Rectal smooth muscle tissue (tissue), 1 donor: Measurements from ENCODE around the gene TEX51.

Experiments
- H3K27ac ChIP-seq: one replicate; pipeline ENCODE4 v1.7.0; 2013; ENCODE audit warnings: low read depth, low read length, inconsistent platforms
- H3K27me3 ChIP-seq: one replicate; pipeline ENCODE4 v1.7.0; 2013; ENCODE audit warnings: low read length; ENCODE audit not compliant: control insufficient read depth, insufficient read depth
- H3K36me3 ChIP-seq: one replicate; pipeline ENCODE4 v1.7.0; 2013; ENCODE audit warnings: low read length; ENCODE audit not compliant: control insufficient read depth, insufficient read depth
- H3K4me1 ChIP-seq: one replicate; pipeline ENCODE4 v1.7.0; 2013; ENCODE audit warnings: low read length; ENCODE audit not compliant: control insufficient read depth, insufficient read depth
- H3K4me3 ChIP-seq: one replicate; pipeline ENCODE4 v1.7.0; 2013; ENCODE audit warnings: low read length
- H3K9ac ChIP-seq: one replicate; pipeline ENCODE4 v1.7.0; 2013; ENCODE audit warnings: low read length

TEX51 gene

DNA sequence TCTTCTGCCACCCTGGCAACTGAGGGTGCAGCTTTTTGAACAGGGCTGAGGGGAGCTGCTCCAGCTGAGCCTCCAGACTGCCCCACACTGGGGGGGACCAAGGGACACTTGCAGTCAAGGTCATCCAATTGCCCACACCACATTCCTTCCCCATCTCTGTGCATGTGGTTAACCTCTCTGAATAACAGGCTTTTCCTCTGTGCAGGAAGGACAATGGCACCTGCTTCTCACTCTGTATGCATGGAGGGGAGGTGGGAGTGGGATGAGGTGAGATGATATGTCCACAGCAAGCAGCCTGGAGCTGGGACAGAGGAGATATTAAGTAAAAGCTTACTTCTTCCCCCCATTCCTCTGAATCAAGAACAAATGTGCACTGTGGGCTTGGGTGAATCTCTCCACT is 39.1 kb upstream of the TEX51 start:
- H3K27me3 ChIP-seq: no peaks in the 10 kb centered on the region
- no peak overlapping the region for H3K27ac ChIP-seq
- no peaks in the 10 kb centered on the region for H3K4me1 ChIP-seq
- H3K4me3 ChIP-seq: no peak overlapping the region
- no peaks in the 10 kb centered on the region for H3K36me3 ChIP-seq
- no peak overlapping the region for H3K9ac ChIP-seq

DNA sequence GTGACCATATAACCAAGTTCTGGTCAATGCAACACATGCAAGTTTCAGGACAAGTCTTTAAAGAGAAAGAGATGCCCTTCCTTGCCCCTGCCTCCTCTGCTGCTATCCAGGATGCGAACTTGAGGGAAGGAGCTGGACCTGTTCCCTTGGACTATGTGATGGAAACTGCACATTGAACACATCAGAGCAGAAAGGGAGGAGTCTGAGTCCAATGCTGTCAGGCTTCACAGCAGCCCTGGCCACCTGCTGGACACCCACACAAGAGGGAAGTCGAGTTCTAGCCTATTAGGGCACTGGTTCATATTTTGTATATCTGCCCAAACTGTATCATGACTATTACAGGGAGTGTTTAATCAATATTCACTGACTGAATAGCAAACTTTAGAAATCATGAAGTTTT is 38.3 kb upstream of the TEX51 start:
- no peak overlapping the region for H3K27ac ChIP-seq
- no peaks in the 10 kb centered on the region for H3K36me3 ChIP-seq
- H3K27me3 ChIP-seq: no peaks in the 10 kb centered on the region
- H3K4me3 ChIP-seq: no peak overlapping the region
- no peak overlapping the region for H3K9ac ChIP-seq
- H3K4me1 ChIP-seq: no peaks in the 10 kb centered on the region

DNA sequence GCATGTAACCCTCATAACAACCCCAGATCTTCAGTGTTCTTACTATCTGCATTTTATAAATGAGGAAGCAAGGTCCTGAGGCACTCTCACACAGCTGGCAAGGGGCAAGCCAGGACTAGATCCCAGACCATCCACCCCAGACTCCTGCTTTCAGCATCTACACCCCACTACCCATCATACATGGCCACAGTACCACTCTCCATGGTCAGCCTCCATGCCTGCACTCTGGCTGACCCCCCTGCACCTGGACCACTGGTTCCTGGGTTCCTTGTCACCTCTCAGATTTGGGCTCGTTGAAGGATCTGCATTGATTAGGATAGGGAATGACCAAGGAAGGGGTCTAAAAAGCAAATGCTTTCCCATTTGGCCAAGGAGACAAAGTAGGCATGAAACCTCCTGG is 36.0 kb upstream of the TEX51 start:
- no peaks in the 10 kb centered on the region for H3K4me1 ChIP-seq
- H3K9ac ChIP-seq: no peak overlapping the region
- no peaks in the 10 kb centered on the region for H3K27me3 ChIP-seq
- H3K36me3 ChIP-seq: no peaks in the 10 kb centered on the region
- H3K27ac ChIP-seq: no peak overlapping the region
- no peak overlapping the region for H3K4me3 ChIP-seq

DNA sequence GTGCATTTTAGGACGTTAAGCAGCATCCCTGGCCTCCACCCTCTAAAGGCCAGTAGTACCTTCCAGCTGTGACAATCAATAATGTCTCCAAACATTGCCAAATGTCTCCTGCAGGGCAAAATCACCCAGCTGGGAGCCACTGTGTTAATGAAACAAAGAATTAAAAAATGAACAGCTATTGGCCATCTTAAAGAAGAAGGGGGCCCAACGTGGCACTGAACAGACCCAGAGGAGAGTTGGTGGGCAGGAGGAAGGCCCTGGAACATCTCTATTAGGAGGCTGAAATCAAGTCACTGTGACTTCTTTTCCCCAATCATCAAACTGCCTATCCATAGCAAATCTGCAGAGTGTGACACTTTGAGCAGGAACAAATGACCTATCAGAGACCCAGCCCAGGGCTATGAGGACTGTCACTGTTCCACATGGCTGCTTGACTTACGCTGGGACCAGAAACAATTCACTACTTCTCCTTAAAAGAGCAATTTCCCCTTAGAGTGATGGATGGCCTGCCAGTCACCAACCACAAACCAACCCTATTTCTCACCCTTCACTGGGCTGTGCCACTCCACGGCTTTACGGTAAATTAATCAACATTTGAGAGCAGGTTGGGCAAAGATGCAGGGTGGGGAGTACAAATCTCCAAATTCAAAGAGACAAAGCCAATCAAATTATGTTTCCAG is 35.2 kb upstream of the TEX51 start:
- no peak overlapping the region for H3K27ac ChIP-seq

DNA sequence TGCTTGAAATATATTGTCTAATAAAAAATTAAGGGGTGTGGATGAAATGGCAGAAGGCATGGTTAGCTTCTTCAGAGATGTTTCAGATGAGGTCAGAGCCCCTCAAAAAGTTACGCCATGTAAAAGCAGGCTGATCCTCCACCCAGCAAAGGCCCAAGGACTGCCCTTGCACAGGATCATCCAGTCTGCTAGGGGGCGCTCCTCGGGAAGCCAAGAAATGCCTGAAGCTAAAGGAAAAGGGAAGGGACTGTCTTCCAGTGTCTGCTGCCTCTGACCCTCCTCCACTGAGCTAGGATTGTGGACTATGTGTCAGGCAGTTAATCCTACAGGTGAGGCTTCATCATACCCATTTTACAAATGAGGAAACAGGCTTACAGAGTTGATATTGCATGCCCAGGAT is 33.8 kb upstream of the TEX51 start:
- Histone ChIP-seq H3K4me3 (no peak overlapping the region), H3K9ac (no peak overlapping the region), H3K36me3 (no peaks in the 10 kb centered on the region), H3K27ac (no peak overlapping the region), H3K4me1 (no peaks in the 10 kb centered on the region), H3K27me3 (no peaks in the 10 kb centered on the region)

More for the DNA sequence above, 35.2 kb upstream of the TEX51 start:
- no peaks in the 10 kb centered on the region for H3K36me3 ChIP-seq
- no peaks in the 10 kb centered on the region for H3K27me3 ChIP-seq
- H3K4me1 ChIP-seq: no peaks in the 10 kb centered on the region
- no peak overlapping the region for H3K9ac ChIP-seq
- H3K4me3 ChIP-seq: no peak overlapping the region

DNA sequence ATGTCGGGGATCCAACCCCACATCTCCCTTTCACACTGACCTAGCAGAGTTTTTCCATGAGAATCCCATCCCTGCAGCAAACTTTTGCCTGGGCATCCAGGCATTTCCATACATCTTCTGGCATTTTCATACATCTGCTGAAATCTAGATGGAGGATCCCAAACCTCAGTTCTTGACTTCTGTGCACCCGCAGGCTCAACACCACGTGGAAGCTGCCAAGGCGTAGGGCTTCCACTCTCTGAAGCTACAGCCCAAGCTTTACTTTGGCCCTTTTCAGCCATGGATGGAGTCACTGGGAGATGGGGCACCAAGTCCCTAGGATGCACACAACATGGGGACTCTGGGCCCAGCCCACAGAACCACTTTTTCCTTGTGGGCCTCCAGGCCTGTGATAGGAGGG is 32.2 kb upstream of the TEX51 start:
- no peaks in the 10 kb centered on the region for H3K36me3 ChIP-seq
- H3K27ac ChIP-seq: no peak overlapping the region
- H3K9ac ChIP-seq: no peak overlapping the region
- H3K27me3 ChIP-seq: no peaks in the 10 kb centered on the region
- H3K4me1 ChIP-seq: no peaks in the 10 kb centered on the region
- no peak overlapping the region for H3K4me3 ChIP-seq

DNA sequence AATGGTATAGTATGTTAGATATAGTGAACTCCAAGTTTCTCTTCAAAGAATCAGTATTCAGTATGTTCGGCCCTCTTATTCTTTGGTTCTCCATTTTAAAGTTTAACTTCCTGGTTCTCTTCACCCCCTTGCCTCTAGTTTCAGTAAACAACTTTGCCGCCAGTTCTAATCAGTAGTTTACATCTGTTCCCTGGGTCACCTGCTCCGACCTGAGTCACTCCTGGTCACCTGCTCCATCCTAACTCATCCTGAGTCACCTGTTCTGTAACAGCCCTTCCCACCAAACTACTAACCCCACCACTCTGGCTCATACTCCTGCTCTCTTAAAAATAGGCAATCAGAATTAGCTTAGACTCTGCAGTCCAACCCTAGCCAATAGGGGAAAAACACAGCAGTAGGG is 23.7 kb upstream of the TEX51 start:
- Histone ChIP-seq H3K4me1 (no peaks in the 10 kb centered on the region), H3K36me3 (no peaks in the 10 kb centered on the region), H3K27ac (no peak overlapping the region), H3K9ac (no peak overlapping the region), H3K27me3 (no peaks in the 10 kb centered on the region), H3K4me3 (no peak overlapping the region)

DNA sequence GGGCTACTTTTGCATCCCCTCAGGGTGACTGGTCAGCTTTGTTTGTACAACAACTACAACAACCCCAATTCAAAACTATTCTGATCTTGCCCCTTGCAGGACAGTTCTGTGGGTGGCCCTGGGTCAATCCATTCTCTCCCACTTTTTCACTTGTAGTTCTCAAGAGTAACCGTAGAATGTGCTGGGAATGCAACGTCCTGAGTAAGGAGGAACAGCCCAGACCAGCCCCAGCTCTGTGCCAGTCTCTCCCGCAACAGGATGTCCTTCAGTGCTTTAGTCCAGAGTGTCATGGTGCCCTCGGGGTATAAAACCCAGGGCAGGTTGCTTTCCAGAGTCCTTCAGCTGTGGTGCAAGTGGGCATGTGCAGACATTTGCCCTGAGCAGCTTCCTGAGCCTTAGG is 22.1 kb upstream of the TEX51 start:
- Histone ChIP-seq H3K27ac (no peak overlapping the region), H3K36me3 (no peaks in the 10 kb centered on the region), H3K4me3 (no peak overlapping the region), H3K9ac (no peak overlapping the region), H3K4me1 (no peaks in the 10 kb centered on the region), H3K27me3 (no peaks in the 10 kb centered on the region)

DNA sequence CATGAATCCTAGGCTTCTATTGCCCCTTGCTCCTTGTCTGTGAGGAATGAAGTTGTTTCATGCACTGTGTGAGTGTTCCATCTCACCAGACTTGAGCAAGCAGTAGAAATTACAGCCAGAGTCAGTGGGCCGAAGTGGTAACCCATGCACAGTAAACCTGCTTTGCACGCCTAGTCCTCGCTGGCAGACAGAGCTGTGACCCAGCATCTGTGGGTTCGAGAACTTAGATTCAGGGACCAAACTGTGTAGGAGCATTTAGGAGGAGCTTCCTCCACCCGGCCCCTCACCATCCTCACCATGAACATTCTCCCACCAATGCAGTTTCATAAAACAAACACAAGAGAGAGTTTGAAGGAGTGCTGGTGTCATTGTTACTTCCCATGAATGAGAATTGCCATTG is 21.6 kb upstream of the TEX51 start:
- H3K27ac ChIP-seq: no peak overlapping the region
- H3K27me3 ChIP-seq: no peaks in the 10 kb centered on the region
- no peaks in the 10 kb centered on the region for H3K4me1 ChIP-seq
- H3K36me3 ChIP-seq: no peaks in the 10 kb centered on the region
- H3K4me3 ChIP-seq: no peak overlapping the region
- no peak overlapping the region for H3K9ac ChIP-seq

DNA sequence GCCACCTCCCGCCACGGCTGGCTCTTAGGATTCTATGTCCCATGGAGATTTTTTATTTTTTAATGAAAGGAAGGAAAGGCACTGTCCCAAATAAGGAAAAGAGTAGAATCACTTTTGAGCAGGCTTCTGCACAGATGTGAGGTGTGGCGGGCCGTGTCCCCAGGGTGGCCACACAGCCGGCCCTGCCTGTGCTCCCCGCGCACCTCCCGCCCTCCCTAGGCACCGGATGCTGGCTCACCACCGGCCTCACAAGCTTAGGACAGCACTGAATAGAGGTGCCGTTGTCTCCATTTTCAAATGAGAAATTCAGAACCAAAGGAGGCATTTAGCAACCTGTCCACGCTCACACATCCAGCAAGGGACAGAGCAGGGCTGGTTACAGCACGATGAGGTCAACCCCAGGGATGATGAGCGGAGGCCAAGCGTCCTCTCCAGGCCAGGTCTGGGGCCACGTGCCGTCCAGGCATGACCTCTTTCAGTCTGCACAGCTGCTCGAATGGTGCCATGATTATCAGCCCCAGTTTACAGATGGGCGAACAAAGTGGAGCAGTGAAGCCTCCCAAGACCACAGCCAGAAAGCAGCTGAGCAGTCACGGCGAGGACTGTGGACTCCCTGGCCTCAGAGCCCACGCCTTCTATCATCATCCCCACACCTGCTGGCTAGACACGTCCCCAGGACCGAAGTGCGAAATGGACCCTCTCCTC is 20.7 kb upstream of the TEX51 start:
- Histone ChIP-seq H3K4me3 (no peak overlapping the region), H3K9ac (no peak overlapping the region), H3K36me3 (no peaks in the 10 kb centered on the region), H3K27ac (no peak overlapping the region), H3K4me1 (no peaks in the 10 kb centered on the region), H3K27me3 (no peaks in the 10 kb centered on the region)

DNA sequence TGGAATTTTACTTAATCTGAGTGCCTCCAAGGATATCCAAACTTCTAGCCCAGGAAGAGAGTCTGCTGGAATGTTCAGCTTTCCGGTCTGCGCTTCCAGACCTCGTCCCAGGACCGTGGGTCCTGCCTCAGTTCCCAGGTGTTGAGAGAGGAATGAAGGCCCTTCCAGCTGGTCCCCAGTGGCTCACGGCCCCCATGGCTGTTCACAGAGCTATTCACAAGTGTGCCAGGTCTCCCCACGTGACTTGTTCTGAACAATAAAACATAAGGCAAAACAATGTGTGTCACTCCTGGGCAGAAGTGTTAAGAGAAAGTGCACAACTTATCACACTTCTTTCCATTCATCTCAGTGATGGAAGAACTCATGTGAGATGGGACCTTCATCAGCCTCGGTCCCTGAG is 20.1 kb upstream of the TEX51 start:
- Histone ChIP-seq H3K27me3 (no peaks in the 10 kb centered on the region), H3K27ac (no peak overlapping the region), H3K4me3 (no peak overlapping the region)

DNA sequence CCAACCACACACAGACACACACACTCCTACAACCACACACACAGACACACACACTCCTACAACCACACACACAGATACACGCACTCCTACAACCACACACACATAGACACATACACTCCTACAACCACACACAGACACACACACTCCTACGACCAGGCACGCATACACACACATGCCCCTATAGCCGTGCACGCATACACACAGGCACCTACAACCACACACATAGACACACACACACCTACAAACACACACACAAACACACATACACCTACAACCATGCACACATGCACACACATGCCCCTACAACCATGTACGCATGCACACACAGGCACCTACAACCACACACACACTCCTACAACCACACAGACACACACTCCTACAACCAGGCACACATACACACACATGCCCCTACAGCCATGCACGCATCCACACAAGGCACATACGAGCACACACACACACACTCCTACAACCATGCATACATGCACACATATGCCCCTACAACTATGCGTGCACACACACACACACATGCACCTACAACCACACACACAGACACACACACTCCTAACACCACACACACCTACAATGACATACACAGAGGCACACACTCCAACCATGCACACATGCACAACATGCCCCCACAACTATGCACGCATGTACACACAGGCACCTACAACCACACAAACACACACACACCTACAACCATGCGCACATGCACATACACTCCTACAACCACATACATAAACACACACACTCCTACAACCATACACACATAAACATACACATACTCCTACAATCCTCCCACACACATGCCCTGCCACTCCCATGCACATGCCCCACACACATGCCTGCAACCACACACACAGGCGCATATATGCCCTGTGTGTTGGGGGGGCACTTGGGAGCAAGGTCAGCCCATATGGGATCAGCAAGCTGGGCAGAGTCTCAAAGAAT is 19.1 kb upstream of the TEX51 start:
- no peak overlapping the region for H3K9ac ChIP-seq
- H3K27me3 ChIP-seq: no peaks in the 10 kb centered on the region
- no peak overlapping the region for H3K4me3 ChIP-seq

More for the DNA sequence above, 20.1 kb upstream of the TEX51 start:
- Histone ChIP-seq H3K9ac (no peak overlapping the region), H3K4me1 (no peaks in the 10 kb centered on the region), H3K36me3 (no peaks in the 10 kb centered on the region)

More for the DNA sequence above, 19.1 kb upstream of the TEX51 start:
- no peak overlapping the region for H3K27ac ChIP-seq
- no peaks in the 10 kb centered on the region for H3K36me3 ChIP-seq
- no peaks in the 10 kb centered on the region for H3K4me1 ChIP-seq
